HL-60 (cell line): Measurements from ENCODE around the gene ZNF562.

Experiments
- GABPA ChIP-seq: IDR thresholded peaks from 2 replicates; pipeline ENCODE4 v1.6.1; 2012; ENCODE audit warnings: low read depth
- POLR2AphosphoS5 ChIP-seq: IDR thresholded peaks from 2 replicates; pipeline ENCODE4 v1.6.1; 2012; ENCODE audit warnings: low read depth
- SPI1 ChIP-seq: IDR thresholded peaks from 2 replicates; pipeline ENCODE4 v1.6.1; 2012; ENCODE audit warnings: low read depth, mild to moderate bottlenecking, borderline replicate concordance
- TF ChIP-seq, protein P1 (sequence below): IDR thresholded peaks from one replicate; pipeline ENCODE4 v1.5.1; 2011; ENCODE audit warnings: low read length, control low read depth, inconsistent platforms; ENCODE audit not compliant: insufficient read depth
- TF ChIP-seq, protein P2 (sequence below): IDR thresholded peaks from 2 replicates; pipeline ENCODE4 v1.6.1; 2012; ENCODE audit warnings: low read depth; ENCODE audit not compliant: insufficient replicate concordance

DNA sequence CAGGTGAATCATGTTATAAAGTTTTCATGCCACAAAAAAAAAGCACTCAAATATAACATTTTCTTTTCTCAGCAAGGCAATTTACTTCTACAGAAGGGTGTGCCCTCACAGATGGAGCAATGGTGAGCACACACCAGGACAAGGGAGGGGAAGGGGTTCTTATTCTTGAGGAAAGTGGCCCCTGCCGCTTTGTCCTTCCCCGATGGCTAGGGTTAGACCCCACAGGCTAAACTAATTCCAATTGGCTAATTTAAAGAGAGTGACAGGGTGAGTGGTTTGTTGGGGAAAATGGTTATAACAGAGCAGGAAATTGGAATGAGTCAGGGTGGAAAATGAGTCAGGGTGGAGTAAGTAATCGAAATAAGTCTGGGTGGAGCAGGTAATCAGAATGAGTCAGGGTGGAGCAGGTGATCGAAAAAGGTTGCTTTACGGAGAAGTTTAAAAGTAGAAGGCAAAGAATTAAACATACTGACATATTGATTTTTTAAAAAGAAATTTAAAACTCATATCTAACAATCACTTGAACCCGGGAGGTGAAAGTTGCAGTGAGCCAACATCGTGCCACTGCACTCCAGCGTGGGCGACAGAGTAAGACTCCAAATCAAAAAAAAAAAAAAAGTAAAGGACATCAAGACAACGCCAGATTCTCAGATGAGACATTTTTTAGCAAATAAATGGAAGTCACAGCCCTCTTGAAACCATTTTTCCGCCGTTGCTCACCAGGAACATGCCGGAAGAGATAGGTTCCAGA is 813 bp downstream of the ZNF562 start:
- TF ChIP-seq, protein P1, sequence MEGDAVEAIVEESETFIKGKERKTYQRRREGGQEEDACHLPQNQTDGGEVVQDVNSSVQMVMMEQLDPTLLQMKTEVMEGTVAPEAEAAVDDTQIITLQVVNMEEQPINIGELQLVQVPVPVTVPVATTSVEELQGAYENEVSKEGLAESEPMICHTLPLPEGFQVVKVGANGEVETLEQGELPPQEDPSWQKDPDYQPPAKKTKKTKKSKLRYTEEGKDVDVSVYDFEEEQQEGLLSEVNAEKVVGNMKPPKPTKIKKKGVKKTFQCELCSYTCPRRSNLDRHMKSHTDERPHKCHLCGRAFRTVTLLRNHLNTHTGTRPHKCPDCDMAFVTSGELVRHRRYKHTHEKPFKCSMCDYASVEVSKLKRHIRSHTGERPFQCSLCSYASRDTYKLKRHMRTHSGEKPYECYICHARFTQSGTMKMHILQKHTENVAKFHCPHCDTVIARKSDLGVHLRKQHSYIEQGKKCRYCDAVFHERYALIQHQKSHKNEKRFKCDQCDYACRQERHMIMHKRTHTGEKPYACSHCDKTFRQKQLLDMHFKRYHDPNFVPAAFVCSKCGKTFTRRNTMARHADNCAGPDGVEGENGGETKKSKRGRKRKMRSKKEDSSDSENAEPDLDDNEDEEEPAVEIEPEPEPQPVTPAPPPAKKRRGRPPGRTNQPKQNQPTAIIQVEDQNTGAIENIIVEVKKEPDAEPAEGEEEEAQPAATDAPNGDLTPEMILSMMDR, result no peak
- TF ChIP-seq POLR2AphosphoS5, result peak; percentile 33; the same call in 1 of the 2 replicates
- TF ChIP-seq SPI1, result no peak
- TF ChIP-seq GABPA, result no peak
- TF ChIP-seq, protein P2, sequence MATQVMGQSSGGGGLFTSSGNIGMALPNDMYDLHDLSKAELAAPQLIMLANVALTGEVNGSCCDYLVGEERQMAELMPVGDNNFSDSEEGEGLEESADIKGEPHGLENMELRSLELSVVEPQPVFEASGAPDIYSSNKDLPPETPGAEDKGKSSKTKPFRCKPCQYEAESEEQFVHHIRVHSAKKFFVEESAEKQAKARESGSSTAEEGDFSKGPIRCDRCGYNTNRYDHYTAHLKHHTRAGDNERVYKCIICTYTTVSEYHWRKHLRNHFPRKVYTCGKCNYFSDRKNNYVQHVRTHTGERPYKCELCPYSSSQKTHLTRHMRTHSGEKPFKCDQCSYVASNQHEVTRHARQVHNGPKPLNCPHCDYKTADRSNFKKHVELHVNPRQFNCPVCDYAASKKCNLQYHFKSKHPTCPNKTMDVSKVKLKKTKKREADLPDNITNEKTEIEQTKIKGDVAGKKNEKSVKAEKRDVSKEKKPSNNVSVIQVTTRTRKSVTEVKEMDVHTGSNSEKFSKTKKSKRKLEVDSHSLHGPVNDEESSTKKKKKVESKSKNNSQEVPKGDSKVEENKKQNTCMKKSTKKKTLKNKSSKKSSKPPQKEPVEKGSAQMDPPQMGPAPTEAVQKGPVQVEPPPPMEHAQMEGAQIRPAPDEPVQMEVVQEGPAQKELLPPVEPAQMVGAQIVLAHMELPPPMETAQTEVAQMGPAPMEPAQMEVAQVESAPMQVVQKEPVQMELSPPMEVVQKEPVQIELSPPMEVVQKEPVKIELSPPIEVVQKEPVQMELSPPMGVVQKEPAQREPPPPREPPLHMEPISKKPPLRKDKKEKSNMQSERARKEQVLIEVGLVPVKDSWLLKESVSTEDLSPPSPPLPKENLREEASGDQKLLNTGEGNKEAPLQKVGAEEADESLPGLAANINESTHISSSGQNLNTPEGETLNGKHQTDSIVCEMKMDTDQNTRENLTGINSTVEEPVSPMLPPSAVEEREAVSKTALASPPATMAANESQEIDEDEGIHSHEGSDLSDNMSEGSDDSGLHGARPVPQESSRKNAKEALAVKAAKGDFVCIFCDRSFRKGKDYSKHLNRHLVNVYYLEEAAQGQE, result no peak
